ENCODE measurements around the gene THSD4.

DNA sequence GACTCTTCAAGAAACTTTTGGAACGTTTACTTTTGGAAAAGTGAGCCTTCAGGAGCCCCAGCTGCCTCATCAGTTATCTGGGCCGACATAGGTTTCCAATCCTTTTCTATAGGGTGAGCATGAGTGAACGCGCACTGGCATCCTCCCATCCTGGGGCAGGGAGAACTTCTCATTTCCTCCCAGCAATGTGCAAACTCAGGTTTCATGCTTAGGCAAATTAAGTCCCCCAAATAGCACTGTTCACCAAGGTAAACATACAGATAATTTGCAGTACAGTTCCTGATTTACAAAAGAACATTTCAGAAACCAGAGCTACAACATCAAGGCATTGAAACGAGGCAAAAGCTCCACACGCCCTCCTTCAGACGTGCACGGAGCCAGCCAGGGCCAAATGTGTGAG is 361.6 kb downstream of the THSD4 start:
- TF ChIP-seq, protein P1, sequence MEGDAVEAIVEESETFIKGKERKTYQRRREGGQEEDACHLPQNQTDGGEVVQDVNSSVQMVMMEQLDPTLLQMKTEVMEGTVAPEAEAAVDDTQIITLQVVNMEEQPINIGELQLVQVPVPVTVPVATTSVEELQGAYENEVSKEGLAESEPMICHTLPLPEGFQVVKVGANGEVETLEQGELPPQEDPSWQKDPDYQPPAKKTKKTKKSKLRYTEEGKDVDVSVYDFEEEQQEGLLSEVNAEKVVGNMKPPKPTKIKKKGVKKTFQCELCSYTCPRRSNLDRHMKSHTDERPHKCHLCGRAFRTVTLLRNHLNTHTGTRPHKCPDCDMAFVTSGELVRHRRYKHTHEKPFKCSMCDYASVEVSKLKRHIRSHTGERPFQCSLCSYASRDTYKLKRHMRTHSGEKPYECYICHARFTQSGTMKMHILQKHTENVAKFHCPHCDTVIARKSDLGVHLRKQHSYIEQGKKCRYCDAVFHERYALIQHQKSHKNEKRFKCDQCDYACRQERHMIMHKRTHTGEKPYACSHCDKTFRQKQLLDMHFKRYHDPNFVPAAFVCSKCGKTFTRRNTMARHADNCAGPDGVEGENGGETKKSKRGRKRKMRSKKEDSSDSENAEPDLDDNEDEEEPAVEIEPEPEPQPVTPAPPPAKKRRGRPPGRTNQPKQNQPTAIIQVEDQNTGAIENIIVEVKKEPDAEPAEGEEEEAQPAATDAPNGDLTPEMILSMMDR (conservative IDR thresholded peaks at IDR 0.05; ENCODE audit: low read length): no peak
- TF ChIP-seq EZH2phosphoT487 (IDR thresholded peaks at IDR 0.05; ENCODE audit: borderline replicate concordance, low read depth, low read length): no peak
